ENCODE data around the gene PLEK. TPM values are rescaled to one million over a fixed set of nuclear protein-coding genes. Genes with fewer than 3 reads are reported as not detected.

PLEK gene
- total and polyA plus RNA-seq, 2 donors (not counting 1 experiment from before 2014, with no cell fraction given) = 39.9 to 78.3 TPM

GRCh38 chr2:68403199-68403644 lies 38.1 kb downstream of the PLEK start:
- peaks cover 0 to 2% of the 10 kb centered on the region in 2 experiments for H3K36me3 ChIP-seq (replicated peaks in 1 of 2; ENCODE audit: control extremely low read depth in 1 of 2, control insufficient read depth in 1 of 2, extremely low read depth in 1 of 2, insufficient read depth in 2 of 2, low read length in 1 of 2)
- no peaks in the 10 kb centered on the region for H3K79me2 ChIP-seq (ENCODE audit: control insufficient read depth, insufficient read depth, low read length)
- H3K27ac ChIP-seq (ENCODE audit: low read length in 2 of 2) = peak overlapping the region; percentile 76 to 86
- Mint-ChIP-seq H3K4me3 (peak overlapping the region; percentile 70), H3K4me1 (peaks cover 88% of the 10 kb centered on the region), H3K27ac (peak overlapping the region; percentile 95), H3K27me3 (no peaks in the 10 kb centered on the region), H3K9me3 (ENCODE audit: insufficient read depth) (peaks cover 12% of the 10 kb centered on the region)
- CTCF ChIA-PET = interaction anchor here (0.8 to 3.1 kb wide), 12 partner anchors 8 to 43 kb away, joined by 3 to 23 read pairs (median 4); partner anchors contain the start of gene PLEK
- POLR2A ChIA-PET = interaction anchor here (0.8 to 2.0 kb wide), 7 partner anchors 13 to 23 kb away, joined by 3 to 9 read pairs (median 4); no protein-coding TSS in a partner anchor
- intact Hi-C loops (cut with micrococcal nuclease) = loop anchor here (1.0 to 5.0 kb wide), 3 partner anchors 8 to 39 kb away; partner anchors contain the start of gene PLEK
- no peaks in the 10 kb centered on the region for H3K27me3 ChIP-seq (replicated peaks in 1 of 4; ENCODE audit: control extremely low read depth in 1 of 4, control insufficient read depth in 3 of 4, insufficient read depth in 4 of 4, low read length in 3 of 4)
- peak; percentile 81 for ATAC-seq (ENCODE audit: low read depth)
- peak overlapping the region; percentile 27 for H3K9ac ChIP-seq (ENCODE audit: low read length)
- WGBS (ENCODE audit: insufficient coverage) = 43% methylated on average over 4 of the region's 4 CpGs
- peaks cover 0 to 22% (median 1%) of the 10 kb centered on the region in 3 donors for H3K9me3 ChIP-seq (ENCODE audit: control extremely low read depth in 1 of 3, control insufficient read depth in 2 of 3, insufficient read depth in 1 of 3, low read length in 2 of 3)
- H3K4me1 ChIP-seq (ENCODE audit: control insufficient read depth in 2 of 2, insufficient read depth in 2 of 2, low read length in 2 of 2) = peaks cover 37 to 48% of the 10 kb centered on the region in 2 donors
- no peaks in the 10 kb centered on the region for H4K20me1 ChIP-seq (ENCODE audit: control insufficient read depth, insufficient read depth, low read length, poor library complexity, severe bottlenecking)
- no peak for TF ChIP-seq EZH2 (IDR thresholded peaks at IDR 0.05; ENCODE audit: borderline replicate concordance, insufficient read depth, low read depth, low read length, poor library complexity, severe bottlenecking)
- no peak for TF ChIP-seq CTCF (IDR thresholded peaks at IDR 0.05)
- DNase-seq = peak; percentile 73
- peak overlapping the region in 1 of 5 experiments; percentile 38 for H3K4me3 ChIP-seq (ENCODE audit: control extremely low read depth in 1 of 5, extremely low read depth in 1 of 5, insufficient read depth in 1 of 5, low read depth in 2 of 5, low read length in 4 of 5)
- peak overlapping the region; percentile 64 for H3K4me2 ChIP-seq (replicated peaks; ENCODE audit: low read depth, low read length, poor library complexity, severe bottlenecking)
- no peak overlapping the region for H2AFZ ChIP-seq (ENCODE audit: insufficient read depth, low read depth, low read length, poor library complexity, severe bottlenecking)

GRCh38 chr2:68404164-68404563 lies 39.1 kb downstream of the PLEK start:
- peak overlapping the region; percentile 53 for H3K27ac Mint-ChIP-seq
- intact Hi-C loops (cut with micrococcal nuclease) = loop anchor here (5.0 kb wide), 2 partner anchors 37 to 38 kb away; partner anchors contain the start of gene PLEK
- H3K27me3 ChIP-seq (replicated peaks in 1 of 4; ENCODE audit: control extremely low read depth in 1 of 4, control insufficient read depth in 3 of 4, insufficient read depth in 4 of 4, low read length in 3 of 4) = no peaks in the 10 kb centered on the region

More at GRCh38 chr2:68404164-68404563, 39.1 kb downstream of the PLEK start:
- POLR2A ChIA-PET = interaction anchor here (1.2 to 2.0 kb wide), 5 partner anchors 14 to 24 kb away, joined by 3 to 9 read pairs (median 6); no protein-coding TSS in a partner anchor
- Mint-ChIP-seq H3K27me3 (no peaks in the 10 kb centered on the region), H3K4me1 (peaks cover 91% of the 10 kb centered on the region), H3K4me3 (peak overlapping the region; percentile 70), H3K9me3 (ENCODE audit: insufficient read depth) (peaks cover 15% of the 10 kb centered on the region)
- TF ChIP-seq EZH2 (IDR thresholded peaks at IDR 0.05; ENCODE audit: borderline replicate concordance, insufficient read depth, low read depth, low read length, poor library complexity, severe bottlenecking) = no peak
- Histone ChIP-seq H3K4me2 (replicated peaks; ENCODE audit: low read depth, low read length, poor library complexity, severe bottlenecking) (peak overlapping the region; percentile 64), H4K20me1 (ENCODE audit: control insufficient read depth, insufficient read depth, low read length, poor library complexity, severe bottlenecking) (no peaks in the 10 kb centered on the region), H3K9me3 (ENCODE audit: control extremely low read depth in 1 of 3, control insufficient read depth in 2 of 3, insufficient read depth in 1 of 3, low read length in 2 of 3) (peaks cover 0 to 22% (median 1%) of the 10 kb centered on the region in 3 donors), H3K9ac (ENCODE audit: low read length) (no peak overlapping the region), H3K79me2 (ENCODE audit: control insufficient read depth, insufficient read depth, low read length) (no peaks in the 10 kb centered on the region), H3K27ac (ENCODE audit: low read length in 2 of 2) (peak overlapping the region; percentile 76 to 86), H3K4me3 (ENCODE audit: control extremely low read depth in 1 of 5, extremely low read depth in 1 of 5, insufficient read depth in 1 of 5, low read depth in 2 of 5, low read length in 4 of 5) (peak overlapping the region in 1 of 5 experiments; percentile 38), H3K4me1 (ENCODE audit: control insufficient read depth in 2 of 2, insufficient read depth in 2 of 2, low read length in 2 of 2) (peaks cover 40 to 52% of the 10 kb centered on the region in 2 donors), H2AFZ (ENCODE audit: insufficient read depth, low read depth, low read length, poor library complexity, severe bottlenecking) (no peak overlapping the region), H3K36me3 (replicated peaks in 1 of 2; ENCODE audit: control extremely low read depth in 1 of 2, control insufficient read depth in 1 of 2, extremely low read depth in 1 of 2, insufficient read depth in 2 of 2, low read length in 1 of 2) (no peaks in the 10 kb centered on the region)
- CTCF ChIA-PET = interaction anchor here (1.0 to 2.7 kb wide), 6 partner anchors 11 to 43 kb away, joined by 3 to 23 read pairs (median 5); partner anchors contain the start of gene PLEK
- ATAC-seq (ENCODE audit: low read depth) = peak; percentile 34
- peak; percentile 65 for DNase-seq
- no CpG with 5 or more reads among the region's 2 CpGs for WGBS (ENCODE audit: insufficient coverage)
